H9 (cell line): ENCODE measurements around the gene RBP4. TPM values are rescaled to one million over a fixed set of nuclear protein-coding genes. Genes with fewer than 3 reads are reported as not detected.

Source experiments
- DNase-seq: peaks from one replicate; pipeline ENCODE4 v3.0.0-alpha.2; 2017
- H2AFZ ChIP-seq: one replicate; pipeline ENCODE4 v1.6.1; 2013; ENCODE audit warnings: mild to moderate bottlenecking, low read length, control low read depth, moderate library complexity
- H2AK5ac ChIP-seq: 2 replicates; pipeline ENCODE4 v1.6.1; 2013; ENCODE audit warnings: low read length, control low read depth, mixed read lengths; ENCODE audit not compliant: insufficient read length
- H2BK120ac ChIP-seq: one replicate; pipeline ENCODE4 v1.6.1; 2013; ENCODE audit warnings: low read depth, mild to moderate bottlenecking, low read length, control low read depth, inconsistent platforms; ENCODE audit not compliant: poor library complexity, severe bottlenecking
- H2BK12ac ChIP-seq: 2 replicates; pipeline ENCODE4 v1.6.1; 2013; ENCODE audit warnings: low read length, control low read depth, mixed read lengths, low read depth; ENCODE audit not compliant: insufficient read length
- H2BK15ac ChIP-seq: 2 replicates; pipeline ENCODE4 v1.6.1; 2013; ENCODE audit warnings: low read depth, low read length, control low read depth
- H2BK20ac ChIP-seq: one replicate; pipeline ENCODE4 v1.6.1; 2013; ENCODE audit warnings: low read depth, mild to moderate bottlenecking, low read length, control low read depth, inconsistent platforms; ENCODE audit not compliant: poor library complexity, severe bottlenecking
- H2BK5ac ChIP-seq: 2 replicates; pipeline ENCODE4 v1.6.1; 2013; ENCODE audit warnings: low read length, control low read depth, mixed read lengths; ENCODE audit not compliant: insufficient read length
- H3K14ac ChIP-seq: 2 replicates; pipeline ENCODE4 v1.6.1; 2013; ENCODE audit warnings: low read length, control low read depth; ENCODE audit not compliant: insufficient read depth
- H3K18ac ChIP-seq: 2 replicates; pipeline ENCODE4 v1.6.1; 2013; ENCODE audit warnings: low read depth, mild to moderate bottlenecking, mixed read lengths, low read length, control low read depth; ENCODE audit not compliant: insufficient read length
- H3K23ac ChIP-seq: 2 replicates; pipeline ENCODE4 v1.6.1; 2013; ENCODE audit warnings: low read length, control low read depth, mixed read lengths, low read depth; ENCODE audit not compliant: insufficient read length
- H3K23me2 ChIP-seq: 2 replicates; pipeline ENCODE4 v1.6.1; 2013; ENCODE audit warnings: low read depth, mild to moderate bottlenecking, mixed read lengths, low read length, control low read depth; ENCODE audit not compliant: insufficient read length, poor library complexity, severe bottlenecking
- H3K27ac ChIP-seq: 2 replicates; pipeline ENCODE4 v1.5.1; 2013; ENCODE audit warnings: low read length, control low read depth, mixed read lengths, low read depth; ENCODE audit not compliant: insufficient read length
- H3K27me3 ChIP-seq: 2 replicates; pipeline ENCODE4 v1.6.1; 2013; ENCODE audit warnings: low read length, control low read depth, inconsistent platforms; ENCODE audit not compliant: insufficient read depth
- H3K4ac ChIP-seq: 2 replicates; pipeline ENCODE4 v1.6.1; 2013; ENCODE audit warnings: low read depth, mild to moderate bottlenecking, control low read depth, inconsistent platforms, low read length, moderate library complexity
- H3K4me1 ChIP-seq: 2 replicates; pipeline ENCODE4 v1.6.1; 2013; ENCODE audit warnings: low read length, control low read depth, inconsistent platforms; ENCODE audit not compliant: insufficient read depth
- H3K4me2 ChIP-seq: 2 replicates; pipeline ENCODE4 v1.6.1; 2013; ENCODE audit warnings: low read length, control low read depth, mixed read lengths; ENCODE audit not compliant: insufficient read length, insufficient read depth
- H3K56ac ChIP-seq: 2 replicates; pipeline ENCODE4 v1.6.1; 2013; ENCODE audit warnings: low read depth, mild to moderate bottlenecking, mixed read lengths, low read length, control low read depth; ENCODE audit not compliant: insufficient read length
- H3K79me1 ChIP-seq: 2 replicates; pipeline ENCODE4 v1.6.1; 2013; ENCODE audit warnings: low read depth, mild to moderate bottlenecking, moderate library complexity, low read length, control low read depth, inconsistent platforms; ENCODE audit not compliant: insufficient read depth, poor library complexity, severe bottlenecking
- H3K79me2 ChIP-seq: 2 replicates; pipeline ENCODE4 v1.6.1; 2013; ENCODE audit warnings: low read length, control low read depth, inconsistent platforms; ENCODE audit not compliant: insufficient read depth
- H3K9ac ChIP-seq: 2 replicates; pipeline ENCODE4 v1.6.1; 2013; ENCODE audit warnings: low read length, control low read depth, mixed read lengths; ENCODE audit not compliant: insufficient read length; ENCODE audit errors: extremely low read depth
- H3K9me3 ChIP-seq: one replicate; pipeline ENCODE4 v1.6.1; 2013; ENCODE audit warnings: low read depth, low read length, inconsistent platforms; ENCODE audit not compliant: control insufficient read depth
- H3T11ph ChIP-seq: one replicate; pipeline ENCODE4 v1.6.1; 2013; ENCODE audit warnings: mild to moderate bottlenecking, low read length, control low read depth, inconsistent platforms
- H4K20me1 ChIP-seq: one replicate; pipeline ENCODE4 v1.6.1; 2013; ENCODE audit not compliant: control insufficient read depth, insufficient read length, insufficient read depth
- H4K5ac ChIP-seq: 2 replicates; pipeline ENCODE4 v1.6.1; 2013; ENCODE audit warnings: low read depth, mild to moderate bottlenecking, mixed read lengths, low read length, control low read depth; ENCODE audit not compliant: insufficient read length
- H4K8ac ChIP-seq: replicated peaks from 2 replicates; pipeline ENCODE4 v1.6.1; 2013; ENCODE audit warnings: low read length, control low read depth, mixed read lengths, low read depth; ENCODE audit not compliant: insufficient read length
- H4K91ac ChIP-seq: 2 replicates; pipeline ENCODE4 v1.6.1; 2013; ENCODE audit warnings: low read depth, mild to moderate bottlenecking, moderate library complexity, mixed read lengths, low read length, control low read depth; ENCODE audit not compliant: insufficient read length
- H3K27ac Mint-ChIP-seq, 3 experiments: 2 replicates in 2 of 3; 3 replicates in 1 of 3; pipeline ENCODE4 v1.8.0; 2020 to 2021; ENCODE audit warnings: mixed read lengths in 3 of 3, mild to moderate bottlenecking in 1 of 3, moderate library complexity in 1 of 3
- H3K27me3 Mint-ChIP-seq: 2 replicates; pipeline ENCODE4 v1.8.0; 2021; ENCODE audit warnings: low read depth, mild to moderate bottlenecking, moderate library complexity, mixed read lengths
- H3K36me3 Mint-ChIP-seq, 3 experiments: 2 replicates in 2 of 3; 3 replicates in 1 of 3; pipeline ENCODE4 v1.8.0; 2020 to 2021; ENCODE audit warnings: low read depth in 3 of 3, mixed read lengths in 3 of 3; ENCODE audit not compliant: insufficient read depth in 1 of 3
- H3K4me1 Mint-ChIP-seq, 2 experiments: 2 replicates each; pipeline ENCODE4 v1.8.0; 2020; ENCODE audit warnings: mixed read lengths in 2 of 2
- H3K4me3 Mint-ChIP-seq, 2 experiments: 2 replicates in 1 of 2; 3 replicates in 1 of 2; pipeline ENCODE4 v1.8.0; 2020 to 2021; ENCODE audit warnings: mild to moderate bottlenecking in 2 of 2, mixed read lengths in 2 of 2, moderate library complexity in 1 of 2
- H3K9me3 Mint-ChIP-seq, 2 experiments: 2 replicates in 1 of 2; 3 replicates in 1 of 2; pipeline ENCODE4 v1.8.0; 2020; ENCODE audit warnings: mild to moderate bottlenecking in 2 of 2, mixed read lengths in 2 of 2, moderate library complexity in 1 of 2
- CTCF ChIP-seq: fragments of 200-600 bp; sonication (generic); conservative IDR thresholded peaks from 3 replicates; pipeline ENCODE4 v1.8.0; 2021; ENCODE audit warnings: antibody characterized with exemption, mild to moderate bottlenecking
- WGBS: extraction: QIAGEN DNeasy Blood & Tissue Kit; methylation state at CpG from one replicate; pipeline ENCODE4 v1.1.7; 2013; ENCODE audit warnings: missing lambda C conversion rate, low lambda C conversion rate, mixed read lengths; ENCODE audit not compliant: insufficient read length; ENCODE audit errors: extremely low coverage; 5-methylcytosine and 5-hydroxymethylcytosine counted together
- total RNA-seq: library from RNA; stranded (reverse); gene quantifications from 2 replicates; pipeline ENCODE4 v1.2.1, GENCODE V29; 2021

The RBP4 gene
- total RNA-seq, 1 experiment from 2014 or later = not detected

- no peak overlapping the region for H4K91ac ChIP-seq
- no peak overlapping the region for H2AK5ac ChIP-seq
- no peak overlapping the region for H3T11ph ChIP-seq
- no peak overlapping the region for H2BK5ac ChIP-seq
- H3K9me3 ChIP-seq = no peaks in the 10 kb centered on the region
- no peak overlapping the region for H2BK20ac ChIP-seq
- H4K8ac ChIP-seq = no peak overlapping the region
- no peak overlapping the region for H2AFZ ChIP-seq
- no peak overlapping the region for H2BK15ac ChIP-seq
- no peak overlapping the region for H3K56ac ChIP-seq
- no peaks in the 10 kb centered on the region for H3K27me3 ChIP-seq
- Mint-ChIP-seq H3K4me3 (no peak overlapping the region), H3K9me3 (no peaks in the 10 kb centered on the region; a peak in 1 of 5 replicates), H3K27ac (no peak overlapping the region), H3K27me3 (peaks cover 8% of the 10 kb centered on the region), H3K4me1 (peaks cover 7 to 8% of the 10 kb centered on the region in 2 experiments), H3K36me3 (no peaks in the 10 kb centered on the region)
- no peak overlapping the region for H4K5ac ChIP-seq
- WGBS = no CpG with 5 or more reads among the region's 8 CpGs
- no peaks in the 10 kb centered on the region; the same call in 1 of the 2 replicates for H3K4me1 ChIP-seq
- H3K23me2 ChIP-seq = no peaks in the 10 kb centered on the region
- no peak overlapping the region for H3K4ac ChIP-seq
- H3K79me2 ChIP-seq = no peaks in the 10 kb centered on the region
- no peaks in the 10 kb centered on the region for H3K79me1 ChIP-seq
- H4K20me1 ChIP-seq = no peaks in the 10 kb centered on the region
- no peak overlapping the region for H3K27ac ChIP-seq
- no peak overlapping the region for H2BK12ac ChIP-seq
- H3K9ac ChIP-seq = no peak overlapping the region
- no peak for DNase-seq
- H3K23ac ChIP-seq = no peak overlapping the region
- H2BK120ac ChIP-seq = no peak overlapping the region
- H3K14ac ChIP-seq = no peak overlapping the region
- H3K4me2 ChIP-seq = no peak overlapping the region
- no peak for TF ChIP-seq CTCF
- H3K18ac ChIP-seq = no peak overlapping the region
These were observed 47.3 kb downstream of the RBP4 start for GRCh38 chr10:93553482-93554315.
